Measurements from ENCODE around the gene SELENOO.

DNA sequence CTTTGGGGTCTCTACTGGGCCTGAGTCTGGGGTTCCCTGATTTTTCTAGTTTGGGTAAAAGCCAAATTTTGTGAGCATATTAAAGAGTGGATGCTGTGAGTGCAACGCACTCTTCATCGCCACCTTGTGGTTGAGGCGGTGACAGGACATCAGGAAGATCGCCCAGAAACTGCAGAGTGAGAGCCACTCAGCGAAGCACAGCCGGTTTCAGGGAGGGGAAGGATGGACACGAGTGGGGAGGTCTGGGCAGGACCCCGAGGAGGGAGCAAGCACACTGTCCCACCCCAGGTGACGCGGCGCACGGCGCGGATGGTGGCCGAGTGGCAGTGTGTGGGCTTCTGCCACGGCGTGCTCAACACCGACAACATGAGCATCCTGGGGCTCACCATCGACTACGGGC lies 9.1 kb downstream of the SELENOO start:
- TF ChIP-seq CTCF (IDR thresholded peaks at IDR 0.05; ENCODE audit: low read depth, low read length, poor library complexity, severe bottlenecking) (peak; percentile 94), EZH2phosphoT487 (IDR thresholded peaks at IDR 0.05; ENCODE audit: borderline replicate concordance, low read length) (no peak)
